HepG2 (cell line): ENCODE data around the gene HS2ST1. TPM values are rescaled to one million over a fixed set of nuclear protein-coding genes. Genes with fewer than 3 reads are reported as not detected.

Experiments used
- ZNF629 ChIP-seq: sonication (generic); formaldehyde crosslinking; conservative IDR thresholded peaks from 2 replicates; pipeline ENCODE4 v1.5.0; 2020; ENCODE audit warnings: missing genetic modification reagents
- polyA plus RNA-seq, 8 experiments: library from polyadenylated mRNA; depleted of rRNA in 3 of 8; stranded (reverse) in 7 of 8; unstranded in 1 of 8; fragments of >200 nt; fragmentation: Illumina TruSeq in 4 of 8; extraction: Trizol in 4 of 8; gene quantifications; 2 replicates each; pipeline versions ENCODE4 v1.2.1 to v1.2.3, GENCODE V29; 2011 to 2016; ENCODE audit warnings: low read depth in 4 of 8, missing spikeins in 1 of 8, mixed read lengths in 1 of 8; ENCODE audit not compliant: insufficient read depth in 1 of 8
- total RNA-seq, 5 experiments: library from RNA; depleted of rRNA; stranded (reverse); fragments of >200 nt; fragmentation: Illumina TruSeq; extraction: Trizol; gene quantifications; 2 replicates each; pipeline ENCODE4 v1.2.3, GENCODE V29; 2016; ENCODE audit warnings: low read depth in 1 of 5
- TF ChIP-seq, protein P1 (sequence below), 2 experiments: fragments of 450-650 bp in 1 of 2; sonication (generic) in 1 of 2; formaldehyde crosslinking in 1 of 2; IDR thresholded peaks; 2 replicates each; pipeline versions ENCODE4 v1.6.1 to v1.8.0; 2016 to 2022; ENCODE audit warnings: antibody characterized with exemption in 1 of 2, mild to moderate bottlenecking in 1 of 2, missing genetic modification reagents in 1 of 2
- TF ChIP-seq, protein P2 (sequence below): sonication (generic); formaldehyde crosslinking; IDR thresholded peaks from 2 replicates; pipeline ENCODE4 v1.4.0; 2020; ENCODE audit warnings: mild to moderate bottlenecking, missing genetic modification reagents, borderline replicate concordance

Gene HS2ST1
- total and polyA plus RNA-seq, 2 of the 13 experiments (the other 11 are each of a cell fraction or from before 2014, with no cell fraction given): 22.1 to 58.7 TPM

DNA sequence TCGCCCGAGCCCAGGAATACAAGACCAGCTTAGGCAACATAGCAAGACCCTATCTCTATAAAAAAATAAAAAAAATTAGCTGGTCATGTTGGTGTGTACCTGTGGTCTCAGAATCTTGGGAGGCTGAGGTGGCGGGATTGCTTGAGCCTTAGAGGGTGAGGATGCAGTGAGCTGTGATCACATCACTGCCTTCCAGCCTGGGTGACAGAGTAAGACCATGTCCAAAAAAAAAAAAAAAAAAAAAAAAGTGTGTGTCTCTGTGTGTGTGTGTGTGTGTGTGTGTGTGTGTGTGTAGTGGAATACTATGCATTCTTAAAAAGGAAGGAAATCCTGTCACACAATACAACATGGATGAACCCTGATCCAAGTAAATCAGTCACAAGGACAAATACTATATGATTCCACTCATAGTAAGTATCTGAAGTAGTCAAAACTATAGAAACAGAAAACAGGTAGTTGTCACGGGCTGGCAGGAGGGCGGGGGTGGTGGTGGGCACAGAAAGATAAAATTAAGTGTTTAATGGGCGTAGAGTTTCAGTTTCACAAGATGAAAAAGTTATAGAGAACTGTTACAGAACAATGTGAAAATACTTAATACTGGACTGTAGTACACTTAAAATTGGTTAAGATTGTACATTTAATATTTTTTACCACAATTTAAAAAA, 48.3 kb upstream of the HS2ST1 start (continued):
- TF ChIP-seq, protein P1, sequence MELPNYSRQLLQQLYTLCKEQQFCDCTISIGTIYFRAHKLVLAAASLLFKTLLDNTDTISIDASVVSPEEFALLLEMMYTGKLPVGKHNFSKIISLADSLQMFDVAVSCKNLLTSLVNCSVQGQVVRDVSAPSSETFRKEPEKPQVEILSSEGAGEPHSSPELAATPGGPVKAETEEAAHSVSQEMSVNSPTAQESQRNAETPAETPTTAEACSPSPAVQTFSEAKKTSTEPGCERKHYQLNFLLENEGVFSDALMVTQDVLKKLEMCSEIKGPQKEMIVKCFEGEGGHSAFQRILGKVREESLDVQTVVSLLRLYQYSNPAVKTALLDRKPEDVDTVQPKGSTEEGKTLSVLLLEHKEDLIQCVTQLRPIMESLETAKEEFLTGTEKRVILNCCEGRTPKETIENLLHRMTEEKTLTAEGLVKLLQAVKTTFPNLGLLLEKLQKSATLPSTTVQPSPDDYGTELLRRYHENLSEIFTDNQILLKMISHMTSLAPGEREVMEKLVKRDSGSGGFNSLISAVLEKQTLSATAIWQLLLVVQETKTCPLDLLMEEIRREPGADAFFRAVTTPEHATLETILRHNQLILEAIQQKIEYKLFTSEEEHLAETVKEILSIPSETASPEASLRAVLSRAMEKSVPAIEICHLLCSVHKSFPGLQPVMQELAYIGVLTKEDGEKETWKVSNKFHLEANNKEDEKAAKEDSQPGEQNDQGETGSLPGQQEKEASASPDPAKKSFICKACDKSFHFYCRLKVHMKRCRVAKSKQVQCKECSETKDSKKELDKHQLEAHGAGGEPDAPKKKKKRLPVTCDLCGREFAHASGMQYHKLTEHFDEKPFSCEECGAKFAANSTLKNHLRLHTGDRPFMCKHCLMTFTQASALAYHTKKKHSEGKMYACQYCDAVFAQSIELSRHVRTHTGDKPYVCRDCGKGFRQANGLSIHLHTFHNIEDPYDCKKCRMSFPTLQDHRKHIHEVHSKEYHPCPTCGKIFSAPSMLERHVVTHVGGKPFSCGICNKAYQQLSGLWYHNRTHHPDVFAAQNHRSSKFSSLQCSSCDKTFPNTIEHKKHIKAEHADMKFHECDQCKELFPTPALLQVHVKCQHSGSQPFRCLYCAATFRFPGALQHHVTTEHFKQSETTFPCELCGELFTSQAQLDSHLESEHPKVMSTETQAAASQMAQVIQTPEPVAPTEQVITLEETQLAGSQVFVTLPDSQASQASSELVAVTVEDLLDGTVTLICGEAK (IDR thresholded peaks at IDR 0.05): no peak
- TF ChIP-seq, protein P1 (CRISPR knock-in tag; IDR thresholded peaks at IDR 0.05): no peak
- no peak for TF ChIP-seq ZNF629 (CRISPR knock-in tag)
- TF ChIP-seq, protein P2, sequence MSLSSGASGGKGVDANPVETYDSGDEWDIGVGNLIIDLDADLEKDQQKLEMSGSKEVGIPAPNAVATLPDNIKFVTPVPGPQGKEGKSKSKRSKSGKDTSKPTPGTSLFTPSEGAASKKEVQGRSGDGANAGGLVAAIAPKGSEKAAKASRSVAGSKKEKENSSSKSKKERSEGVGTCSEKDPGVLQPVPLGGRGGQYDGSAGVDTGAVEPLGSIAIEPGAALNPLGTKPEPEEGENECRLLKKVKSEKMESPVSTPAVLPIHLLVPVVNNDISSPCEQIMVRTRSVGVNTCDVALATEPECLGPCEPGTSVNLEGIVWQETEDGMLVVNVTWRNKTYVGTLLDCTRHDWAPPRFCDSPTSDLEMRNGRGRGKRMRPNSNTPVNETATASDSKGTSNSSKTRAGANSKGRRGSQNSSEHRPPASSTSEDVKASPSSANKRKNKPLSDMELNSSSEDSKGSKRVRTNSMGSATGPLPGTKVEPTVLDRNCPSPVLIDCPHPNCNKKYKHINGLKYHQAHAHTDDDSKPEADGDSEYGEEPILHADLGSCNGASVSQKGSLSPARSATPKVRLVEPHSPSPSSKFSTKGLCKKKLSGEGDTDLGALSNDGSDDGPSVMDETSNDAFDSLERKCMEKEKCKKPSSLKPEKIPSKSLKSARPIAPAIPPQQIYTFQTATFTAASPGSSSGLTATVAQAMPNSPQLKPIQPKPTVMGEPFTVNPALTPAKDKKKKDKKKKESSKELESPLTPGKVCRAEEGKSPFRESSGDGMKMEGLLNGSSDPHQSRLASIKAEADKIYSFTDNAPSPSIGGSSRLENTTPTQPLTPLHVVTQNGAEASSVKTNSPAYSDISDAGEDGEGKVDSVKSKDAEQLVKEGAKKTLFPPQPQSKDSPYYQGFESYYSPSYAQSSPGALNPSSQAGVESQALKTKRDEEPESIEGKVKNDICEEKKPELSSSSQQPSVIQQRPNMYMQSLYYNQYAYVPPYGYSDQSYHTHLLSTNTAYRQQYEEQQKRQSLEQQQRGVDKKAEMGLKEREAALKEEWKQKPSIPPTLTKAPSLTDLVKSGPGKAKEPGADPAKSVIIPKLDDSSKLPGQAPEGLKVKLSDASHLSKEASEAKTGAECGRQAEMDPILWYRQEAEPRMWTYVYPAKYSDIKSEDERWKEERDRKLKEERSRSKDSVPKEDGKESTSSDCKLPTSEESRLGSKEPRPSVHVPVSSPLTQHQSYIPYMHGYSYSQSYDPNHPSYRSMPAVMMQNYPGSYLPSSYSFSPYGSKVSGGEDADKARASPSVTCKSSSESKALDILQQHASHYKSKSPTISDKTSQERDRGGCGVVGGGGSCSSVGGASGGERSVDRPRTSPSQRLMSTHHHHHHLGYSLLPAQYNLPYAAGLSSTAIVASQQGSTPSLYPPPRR (CRISPR knock-in tag): no peak
